ENCODE data around the gene AGPS. TPM values are rescaled to one million over a fixed set of nuclear protein-coding genes. Genes with fewer than 3 reads are reported as not detected.

The AGPS gene
- total and polyA plus RNA-seq, 7 donors: 13.1 to 37.5 (median 22.0) TPM

- Histone ChIP-seq H3K4me3 (no peak overlapping the region), H3K36me3 (peaks cover 0 to 17% (median 0%) of the 10 kb centered on the region in 4 donors), H3K27me3 (no peaks in the 10 kb centered on the region), H3K9me3 (no peaks in the 10 kb centered on the region), H3K4me1 (no peaks in the 10 kb centered on the region), H3K27ac (no peak overlapping the region)
- intact Hi-C loops (cut with DNase I): loop anchor here (10.0 kb wide), 1 partner anchor 259 kb away; no protein-coding TSS in a partner anchor
- DNase-seq: no peak
- TF ChIP-seq EP300 (IDR thresholded peaks at IDR 0.05) (no peak), POLR2AphosphoS5 (IDR thresholded peaks at IDR 0.05) (no peak), CTCF (IDR thresholded peaks at IDR 0.05) (no peak), POLR2A (IDR thresholded peaks at IDR 0.05) (no peak)
- 92% methylated on average over 2 of the region's 2 CpGs for WGBS, 2 donors
Observed at GRCh38 chr2:177495945-177496344, 103.4 kb downstream of the AGPS start.

GRCh38 chr2:177496921-177497320, 104.3 kb downstream of the AGPS start:
- no peak overlapping the region for H3K27ac ChIP-seq
- H3K4me1 ChIP-seq: no peaks in the 10 kb centered on the region
- no peaks in the 10 kb centered on the region for H3K27me3 ChIP-seq
- H3K36me3 ChIP-seq: peaks cover 0 to 17% (median 0%) of the 10 kb centered on the region in 4 donors
- intact Hi-C loops (cut with DNase I): loop anchor here (10.0 kb wide), 1 partner anchor 258 kb away; no protein-coding TSS in a partner anchor
- DNase-seq: no peak
- no peak for TF ChIP-seq POLR2A (IDR thresholded peaks at IDR 0.05)
- 88 to 89% methylated on average over 2 of the region's 2 CpGs for WGBS, 2 donors
- H3K4me3 ChIP-seq: no peak overlapping the region
- H3K9me3 ChIP-seq: no peaks in the 10 kb centered on the region

- peaks cover 0 to 9% (median 0%) of the 10 kb centered on the region in 4 donors for H3K4me1 ChIP-seq
- H3K36me3 ChIP-seq: peaks cover 0 to 7% (median 0%) of the 10 kb centered on the region in 4 donors
- DNase-seq: no peak
- no peaks in the 10 kb centered on the region for H3K9me3 ChIP-seq
- H3K27me3 ChIP-seq: no peaks in the 10 kb centered on the region
- intact Hi-C loops (cut with DNase I): no loop called here
- WGBS, 2 donors: 94% methylated on average over 1 of the region's 1 CpG
- no peak overlapping the region for H3K27ac ChIP-seq
- TF ChIP-seq EP300 (IDR thresholded peaks at IDR 0.05) (no peak), CTCF (IDR thresholded peaks at IDR 0.05) (no peak), POLR2AphosphoS5 (IDR thresholded peaks at IDR 0.05) (no peak), POLR2A (IDR thresholded peaks at IDR 0.05) (no peak)
- H3K4me3 ChIP-seq: no peak overlapping the region
Observed at GRCh38 chr2:177501186-177501585, 108.6 kb downstream of the AGPS start.

GRCh38 chr2:177506505-177506904, 113.9 kb downstream of the AGPS start:
- DNase-seq: no peak
- Histone ChIP-seq H3K36me3 (peaks cover 0 to 8% (median 0%) of the 10 kb centered on the region in 4 donors), H3K27ac (no peak overlapping the region), H3K4me1 (peaks cover 0 to 9% (median 0%) of the 10 kb centered on the region in 4 donors), H3K4me3 (no peak overlapping the region), H3K9me3 (no peaks in the 10 kb centered on the region), H3K27me3 (no peaks in the 10 kb centered on the region)
- no peak for TF ChIP-seq CTCF (IDR thresholded peaks at IDR 0.05)
- TF ChIP-seq EP300 (IDR thresholded peaks at IDR 0.05): no peak
- TF ChIP-seq POLR2A (IDR thresholded peaks at IDR 0.05): no peak
- no peak for TF ChIP-seq POLR2AphosphoS5 (IDR thresholded peaks at IDR 0.05)
- intact Hi-C loops (cut with DNase I): no loop called here

- no peaks in the 10 kb centered on the region for H3K9me3 ChIP-seq
- no peak overlapping the region for H3K4me3 ChIP-seq
- intact Hi-C loops (cut with DNase I): no loop called here
Observed at GRCh38 chr2:177506998-177507397, 114.4 kb downstream of the AGPS start.

More at GRCh38 chr2:177506998-177507397, 114.4 kb downstream of the AGPS start:
- TF ChIP-seq POLR2AphosphoS5 (IDR thresholded peaks at IDR 0.05): no peak
- TF ChIP-seq POLR2A (IDR thresholded peaks at IDR 0.05): no peak
- TF ChIP-seq EP300 (IDR thresholded peaks at IDR 0.05): no peak
- TF ChIP-seq CTCF (IDR thresholded peaks at IDR 0.05): no peak
- Histone ChIP-seq H3K4me1 (peaks cover 0 to 9% (median 0%) of the 10 kb centered on the region in 4 donors), H3K36me3 (peaks cover 0 to 8% (median 0%) of the 10 kb centered on the region in 4 donors), H3K27ac (no peak overlapping the region), H3K27me3 (no peaks in the 10 kb centered on the region)
- 95 to 98% methylated on average over 2 of the region's 2 CpGs for WGBS, 2 donors
- DNase-seq: no peak
